Neural cell (in vitro differentiated cells): Measurements from ENCODE around the gene COP1. TPM values are rescaled to one million over a fixed set of nuclear protein-coding genes. Genes with fewer than 3 reads are reported as not detected.

Experiments
- H2AFZ ChIP-seq: fragments of 200-600, 300-800 bp; sonication (generic), shearing (Covaris generic); 2 replicates; pipeline ENCODE4 v1.6.0; 2014; ENCODE audit warnings: low read depth, mild to moderate bottlenecking, antibody characterized with exemption, low read length, moderate library complexity
- H3F3A ChIP-seq: fragments of 200-600 bp; shearing (Covaris generic); 2 replicates; pipeline ENCODE4 v1.6.1; 2016; ENCODE audit warnings: mild to moderate bottlenecking, moderate library complexity, mixed read lengths, antibody characterized with exemption, low read length; ENCODE audit not compliant: insufficient read depth, poor library complexity, severe bottlenecking
- H3K27ac ChIP-seq: fragments of 200-600, 300-800 bp; sonication (generic), shearing (Covaris generic); 2 replicates; pipeline ENCODE4 v1.5.1; 2014; ENCODE audit warnings: mild to moderate bottlenecking, low read length, moderate library complexity
- H3K27me3 ChIP-seq: fragments of 300-800, 200-600 bp; sonication (generic), shearing (Covaris generic); 2 replicates; pipeline ENCODE4 v1.6.0; 2014; ENCODE audit warnings: mild to moderate bottlenecking, low read depth, low read length, moderate library complexity; ENCODE audit not compliant: insufficient read depth
- H3K36me3 ChIP-seq: fragments of 300-800, 200-600 bp; sonication (generic), shearing (Covaris generic); 2 replicates; pipeline ENCODE4 v1.5.1; 2014; ENCODE audit warnings: mild to moderate bottlenecking, antibody characterized with exemption, low read length, moderate library complexity; ENCODE audit not compliant: insufficient read depth
- H3K4me2 ChIP-seq: fragments of 300-800, 200-600 bp; sonication (generic), shearing (Covaris generic); 2 replicates; pipeline ENCODE4 v1.6.0; 2014; ENCODE audit warnings: mild to moderate bottlenecking, low read length
- H3K4me3 ChIP-seq: fragments of 300-800, 200-600 bp; sonication (generic), shearing (Covaris generic); 2 replicates; pipeline ENCODE4 v1.5.1; 2014; ENCODE audit warnings: mild to moderate bottlenecking, low read length, moderate library complexity
- H3K79me2 ChIP-seq: fragments of 200-600 bp; shearing (Covaris generic); replicated peaks from 2 replicates; pipeline ENCODE4 v1.6.0; 2014; ENCODE audit warnings: mild to moderate bottlenecking, low read length, moderate library complexity; ENCODE audit not compliant: insufficient read depth
- H3K9ac ChIP-seq: fragments of 300-800, 200-600 bp; sonication (generic), shearing (Covaris generic); 2 replicates; pipeline ENCODE4 v1.6.1; 2016; ENCODE audit warnings: mild to moderate bottlenecking, low read length, mixed read lengths
- H3K9me2 ChIP-seq: fragments of 200-600 bp; shearing (Covaris generic); 2 replicates; pipeline ENCODE4 v1.6.1; 2016; ENCODE audit warnings: mild to moderate bottlenecking, low read length, mixed read lengths; ENCODE audit not compliant: insufficient read depth
- H3K9me3 ChIP-seq: fragments of 200-600, 300-800 bp; sonication (generic), shearing (Covaris generic); 2 replicates; pipeline ENCODE4 v1.6.1; 2016; ENCODE audit warnings: mild to moderate bottlenecking, mixed run types, low read length, moderate library complexity, mixed read lengths
- H4K20me1 ChIP-seq: fragments of 200-600 bp; shearing (Covaris generic); 2 replicates; pipeline ENCODE4 v1.6.1; 2016; ENCODE audit warnings: mild to moderate bottlenecking, mixed run types; ENCODE audit not compliant: insufficient read depth
- CTCF ChIP-seq: fragments of 450-650 bp; IDR thresholded peaks from 2 replicates; pipeline ENCODE4 v1.5.1; 2014; ENCODE audit warnings: antibody characterized with exemption, mild to moderate bottlenecking, moderate library complexity; ENCODE audit not compliant: poor library complexity, severe bottlenecking
- EP300 ChIP-seq: fragments of 450-650 bp; conservative IDR thresholded peaks from 2 replicates; pipeline ENCODE4 v1.6.1; 2014; ENCODE audit warnings: antibody characterized with exemption, mild to moderate bottlenecking, moderate library complexity; ENCODE audit not compliant: poor library complexity, severe bottlenecking
- EZH2 ChIP-seq: fragments of 200-600, 300-800 bp; shearing (Covaris generic), sonication (generic); IDR thresholded peaks from 2 replicates; pipeline ENCODE4 v1.6.1; 2014; ENCODE audit warnings: antibody characterized with exemption, low read length, borderline replicate concordance, mild to moderate bottlenecking; ENCODE audit not compliant: insufficient read depth, poor library complexity, severe bottlenecking
- MXI1 ChIP-seq: fragments of 450-650 bp; conservative IDR thresholded peaks from 2 replicates; pipeline ENCODE4 v1.6.1; 2014; ENCODE audit warnings: antibody characterized with exemption, mild to moderate bottlenecking; ENCODE audit not compliant: poor library complexity, severe bottlenecking
- POLR2AphosphoS5 ChIP-seq: IDR thresholded peaks from 2 replicates; pipeline ENCODE4 v1.6.1; 2012
- RAD21 ChIP-seq: fragments of 450-650 bp; conservative IDR thresholded peaks from 2 replicates; pipeline ENCODE4 v1.6.1; 2014; ENCODE audit warnings: antibody characterized with exemption, mild to moderate bottlenecking, moderate library complexity
- REST ChIP-seq: IDR thresholded peaks from 2 replicates; pipeline ENCODE4 v1.6.1; 2012; ENCODE audit warnings: borderline replicate concordance
- SMC3 ChIP-seq: fragments of 450-650 bp; conservative IDR thresholded peaks from 2 replicates; pipeline ENCODE4 v1.6.1; 2014; ENCODE audit warnings: antibody characterized with exemption, mild to moderate bottlenecking, moderate library complexity; ENCODE audit not compliant: poor library complexity
- TAF1 ChIP-seq: IDR thresholded peaks from 2 replicates; pipeline ENCODE4 v1.6.1; 2012; ENCODE audit warnings: low read depth
- polyA plus RNA-seq: library from polyadenylated mRNA; depleted of rRNA; stranded (reverse); fragments of >200 nt; gene quantifications from 2 replicates; pipeline ENCODE4 v1.2.3, GENCODE V29; 2014

Gene COP1
- polyA plus RNA-seq, 1 donor from 2014 or later, result 72.3 TPM

GRCh38 chr1:175900171-175900570 lies 306.9 kb downstream of the COP1 start:
- H3K9me3 ChIP-seq, result no peaks in the 10 kb centered on the region
- TF ChIP-seq EZH2, result no peak
- TF ChIP-seq REST, result no peak
- TF ChIP-seq CTCF, result no peak
- TF ChIP-seq POLR2AphosphoS5, result no peak
- no peak for TF ChIP-seq TAF1
- no peak for TF ChIP-seq RAD21
- no peak for TF ChIP-seq EP300
- no peak for TF ChIP-seq MXI1
- TF ChIP-seq SMC3, result no peak
- H3F3A ChIP-seq, result no peaks in the 10 kb centered on the region
- no peaks in the 10 kb centered on the region for H3K27me3 ChIP-seq
- H3K27ac ChIP-seq, result no peak overlapping the region
- H3K79me2 ChIP-seq, result no peaks in the 10 kb centered on the region
- H3K36me3 ChIP-seq, result no peaks in the 10 kb centered on the region
- no peak overlapping the region for H3K9ac ChIP-seq
- no peak overlapping the region for H3K4me2 ChIP-seq
- H3K9me2 ChIP-seq, result no peaks in the 10 kb centered on the region
- H2AFZ ChIP-seq, result no peak overlapping the region
- H4K20me1 ChIP-seq, result no peaks in the 10 kb centered on the region
- H3K4me3 ChIP-seq, result no peak overlapping the region

GRCh38 chr1:175895966-175896365 lies 311.1 kb downstream of the COP1 start:
- H3K27ac ChIP-seq, result no peak overlapping the region
- no peak overlapping the region for H3K4me3 ChIP-seq
- no peaks in the 10 kb centered on the region for H3K36me3 ChIP-seq
- no peak overlapping the region for H3K4me2 ChIP-seq
- H4K20me1 ChIP-seq, result no peaks in the 10 kb centered on the region
- no peaks in the 10 kb centered on the region for H3F3A ChIP-seq
- H3K9me2 ChIP-seq, result no peaks in the 10 kb centered on the region
- TF ChIP-seq EP300, result no peak
- TF ChIP-seq TAF1, result no peak
- no peak for TF ChIP-seq SMC3
- no peak for TF ChIP-seq EZH2
- no peak for TF ChIP-seq CTCF
- no peak for TF ChIP-seq RAD21
- no peak for TF ChIP-seq POLR2AphosphoS5
- no peak for TF ChIP-seq MXI1
- TF ChIP-seq REST, result no peak
- H2AFZ ChIP-seq, result no peak overlapping the region
- H3K9me3 ChIP-seq, result no peaks in the 10 kb centered on the region
- H3K27me3 ChIP-seq, result no peaks in the 10 kb centered on the region
- H3K79me2 ChIP-seq, result no peaks in the 10 kb centered on the region
- no peak overlapping the region for H3K9ac ChIP-seq
